ENCODE measurements around the gene MED13L.

MED13L gene

GRCh38 chr12:115973968-115974724 lies 303.3 kb downstream of the MED13L start:
- no peak for TF ChIP-seq CTCF (IDR thresholded peaks at IDR 0.05; ENCODE audit: low read depth, low read length, missing control alignments)
- no peak overlapping the region for H3K4me3 ChIP-seq (ENCODE audit: low read depth, low read length)
- no peak for DNase-seq (ENCODE audit: low read depth)

GRCh38 chr12:115973066-115973465 lies 304.4 kb downstream of the MED13L start:
- H3K4me3 ChIP-seq (ENCODE audit: low read depth, low read length): no peak overlapping the region
- TF ChIP-seq CTCF (IDR thresholded peaks at IDR 0.05; ENCODE audit: low read depth, low read length, missing control alignments): no peak
- no peak for DNase-seq (ENCODE audit: low read depth)

- no peak overlapping the region for H3K4me3 ChIP-seq (ENCODE audit: low read depth, low read length)
- no peak for TF ChIP-seq CTCF (IDR thresholded peaks at IDR 0.05; ENCODE audit: low read depth, low read length, missing control alignments)
- no peak for DNase-seq (ENCODE audit: low read depth)
These were observed 305.3 kb downstream of the MED13L start for GRCh38 chr12:115972241-115972640.

- TF ChIP-seq CTCF (IDR thresholded peaks at IDR 0.05; ENCODE audit: low read depth, low read length, missing control alignments): no peak
- H3K4me3 ChIP-seq (ENCODE audit: low read depth, low read length): no peak overlapping the region
- DNase-seq (ENCODE audit: low read depth): no peak
These were observed 309.3 kb downstream of the MED13L start for GRCh38 chr12:115968211-115968610.

- DNase-seq (ENCODE audit: low read depth): no peak
- TF ChIP-seq CTCF (IDR thresholded peaks at IDR 0.05; ENCODE audit: low read depth, low read length, missing control alignments): no peak
- no peak overlapping the region for H3K4me3 ChIP-seq (ENCODE audit: low read depth, low read length)
These were observed 311.1 kb downstream of the MED13L start for GRCh38 chr12:115966376-115966775.

GRCh38 chr12:115964626-115965025 lies 312.9 kb downstream of the MED13L start:
- no peak for DNase-seq (ENCODE audit: low read depth)
- H3K4me3 ChIP-seq (ENCODE audit: low read depth, low read length): no peak overlapping the region
- TF ChIP-seq CTCF (IDR thresholded peaks at IDR 0.05; ENCODE audit: low read depth, low read length, missing control alignments): no peak

- no peak for TF ChIP-seq CTCF (IDR thresholded peaks at IDR 0.05; ENCODE audit: low read depth, low read length, missing control alignments)
- DNase-seq (ENCODE audit: low read depth): no peak
- no peak overlapping the region for H3K4me3 ChIP-seq (ENCODE audit: low read depth, low read length)
These were observed 313.3 kb downstream of the MED13L start for GRCh38 chr12:115964214-115964613.

Data from GM12864 (cell line).